Chondrocyte (in vitro differentiated cells): ENCODE data around the gene PIEZO2. TPM values are rescaled to one million over a fixed set of nuclear protein-coding genes. Genes with fewer than 3 reads are reported as not detected.

Experiments used
- DNase-seq: peaks from one replicate; pipeline ENCODE4 v3.0.0; 2021; ENCODE audit warnings: mixed read lengths, low spot score
- H3K27ac Mint-ChIP-seq: one replicate; pipeline ENCODE4 v1.8.0; 2021; ENCODE audit warnings: mild to moderate bottlenecking, moderate library complexity, mixed read lengths; ENCODE audit not compliant: unreplicated experiment
- H3K27me3 Mint-ChIP-seq: 2 replicates; pipeline ENCODE4 v1.8.0; 2021; ENCODE audit warnings: low read depth, mixed read lengths
- H3K36me3 Mint-ChIP-seq: 2 replicates; pipeline ENCODE4 v1.8.0; 2021; ENCODE audit warnings: low read depth, mixed read lengths
- H3K4me1 Mint-ChIP-seq: 2 replicates; pipeline ENCODE4 v1.8.0; 2021; ENCODE audit warnings: low read depth, mild to moderate bottlenecking, mixed read lengths
- H3K4me3 Mint-ChIP-seq: one replicate; pipeline ENCODE4 v1.8.0; 2021; ENCODE audit warnings: mild to moderate bottlenecking, moderate library complexity, mixed read lengths; ENCODE audit not compliant: unreplicated experiment
- H3K9me3 Mint-ChIP-seq: 2 replicates; pipeline ENCODE4 v1.8.0; 2021; ENCODE audit warnings: low read depth, mixed read lengths
- CTCF ChIP-seq: fragments of 200-600 bp; sonication (generic); IDR thresholded peaks from 2 replicates; pipeline ENCODE4 v1.5.0; 2021; ENCODE audit warnings: antibody characterized with exemption, mild to moderate bottlenecking, moderate library complexity
- total RNA-seq: library from RNA; stranded (reverse); gene quantifications from 3 replicates; pipeline ENCODE4 v1.2.1, GENCODE V29; 2021

PIEZO2 gene
- total RNA-seq, 1 donor from 2014 or later = 142 TPM

- H3K27me3 Mint-ChIP-seq = no peaks in the 10 kb centered on the region
- peaks cover 24% of the 10 kb centered on the region for H3K4me1 Mint-ChIP-seq
- peaks cover 24% of the 10 kb centered on the region for H3K36me3 Mint-ChIP-seq
- no peak overlapping the region for H3K27ac Mint-ChIP-seq
- TF ChIP-seq CTCF = no peak
- no peak overlapping the region for H3K4me3 Mint-ChIP-seq
- peaks cover 8% of the 10 kb centered on the region for H3K9me3 Mint-ChIP-seq
- DNase-seq = no peak
These were observed 308.2 kb downstream of the PIEZO2 start for GRCh38 chr18:10841203-10841602.

GRCh38 chr18:10840743-10841142 lies 308.6 kb downstream of the PIEZO2 start:
- Mint-ChIP-seq H3K4me1 (peaks cover 29% of the 10 kb centered on the region), H3K27me3 (no peaks in the 10 kb centered on the region), H3K9me3 (peaks cover 8% of the 10 kb centered on the region), H3K4me3 (no peak overlapping the region), H3K27ac (no peak overlapping the region), H3K36me3 (peaks cover 24% of the 10 kb centered on the region)
- TF ChIP-seq CTCF = no peak
- no peak for DNase-seq

GRCh38 chr18:10839421-10839820 lies 309.9 kb downstream of the PIEZO2 start:
- Mint-ChIP-seq H3K9me3 (peaks cover 8% of the 10 kb centered on the region), H3K27ac (no peak overlapping the region), H3K4me3 (no peak overlapping the region), H3K4me1 (peaks cover 42% of the 10 kb centered on the region), H3K36me3 (peaks cover 25% of the 10 kb centered on the region), H3K27me3 (no peaks in the 10 kb centered on the region)
- no peak for TF ChIP-seq CTCF
- DNase-seq = no peak

- Mint-ChIP-seq H3K4me3 (no peak overlapping the region), H3K36me3 (peaks cover 21% of the 10 kb centered on the region), H3K9me3 (peaks cover 8% of the 10 kb centered on the region), H3K4me1 (peaks cover 49% of the 10 kb centered on the region), H3K27me3 (no peaks in the 10 kb centered on the region), H3K27ac (no peak overlapping the region)
- no peak for DNase-seq
- no peak for TF ChIP-seq CTCF
These were observed 310.8 kb downstream of the PIEZO2 start for GRCh38 chr18:10838553-10838952.

GRCh38 chr18:10834128-10834815 lies 315.1 kb downstream of the PIEZO2 start:
- TF ChIP-seq CTCF = no peak
- Mint-ChIP-seq H3K27ac (peak overlapping the region; percentile 93), H3K36me3 (peaks cover 24% of the 10 kb centered on the region), H3K27me3 (no peaks in the 10 kb centered on the region), H3K4me3 (no peak overlapping the region), H3K9me3 (peaks cover 9% of the 10 kb centered on the region), H3K4me1 (peaks cover 47% of the 10 kb centered on the region)
- no peak for DNase-seq
